Measurements from ENCODE around the gene FMO1.

DNA sequence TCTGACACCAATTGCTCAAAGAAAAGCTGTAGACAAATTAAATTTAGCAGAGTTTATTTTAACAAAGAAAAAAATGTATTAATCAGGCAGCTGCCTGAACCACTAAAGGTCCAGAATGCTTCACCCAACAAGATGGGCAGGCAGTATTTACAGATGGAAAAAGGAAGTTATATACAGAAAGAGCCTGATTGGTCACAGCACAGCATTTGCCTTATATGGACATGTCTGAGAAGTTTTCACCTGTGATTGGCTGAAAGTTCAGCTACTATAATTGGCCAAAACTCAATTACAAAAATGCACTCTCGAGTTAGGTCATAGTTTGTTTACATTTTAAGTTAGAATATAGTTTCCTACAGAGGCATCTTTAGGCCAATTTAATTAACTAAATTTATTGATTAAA lies 15.1 kb upstream of the FMO1 start:
- TF ChIP-seq POLR2A (IDR thresholded peaks at IDR 0.05): no peak
- TF ChIP-seq CTCF (IDR thresholded peaks at IDR 0.05): no peak

Data from Peyer's patch (tissue), 4 donors.